Renal cortex interstitium (tissue), 11 donors: Measurements from ENCODE around the gene OSBP2. TPM values are rescaled to one million over a fixed set of nuclear protein-coding genes. Genes with fewer than 3 reads are reported as not detected.

Source experiments
- DNase-seq, 11 donors: peaks; one replicate each; pipeline ENCODE4 v3.0.0-alpha.2; 2013; ENCODE audit warnings: low read depth in 9 of 11, low spot score in 4 of 11; ENCODE audit errors: extremely low read depth in 1 of 11
- polyA plus RNA-seq, 3 donors: library from polyadenylated mRNA; unstranded; fragments of 120-200 nt; gene quantifications; one replicate each; pipeline ENCODE4 v1.2.1, GENCODE V29; 2013; ENCODE audit not compliant: insufficient read length in 3 of 3

The OSBP2 gene
- polyA plus RNA-seq, 3 donors: 5.5 to 7.4 (median 5.6) TPM

DNA sequence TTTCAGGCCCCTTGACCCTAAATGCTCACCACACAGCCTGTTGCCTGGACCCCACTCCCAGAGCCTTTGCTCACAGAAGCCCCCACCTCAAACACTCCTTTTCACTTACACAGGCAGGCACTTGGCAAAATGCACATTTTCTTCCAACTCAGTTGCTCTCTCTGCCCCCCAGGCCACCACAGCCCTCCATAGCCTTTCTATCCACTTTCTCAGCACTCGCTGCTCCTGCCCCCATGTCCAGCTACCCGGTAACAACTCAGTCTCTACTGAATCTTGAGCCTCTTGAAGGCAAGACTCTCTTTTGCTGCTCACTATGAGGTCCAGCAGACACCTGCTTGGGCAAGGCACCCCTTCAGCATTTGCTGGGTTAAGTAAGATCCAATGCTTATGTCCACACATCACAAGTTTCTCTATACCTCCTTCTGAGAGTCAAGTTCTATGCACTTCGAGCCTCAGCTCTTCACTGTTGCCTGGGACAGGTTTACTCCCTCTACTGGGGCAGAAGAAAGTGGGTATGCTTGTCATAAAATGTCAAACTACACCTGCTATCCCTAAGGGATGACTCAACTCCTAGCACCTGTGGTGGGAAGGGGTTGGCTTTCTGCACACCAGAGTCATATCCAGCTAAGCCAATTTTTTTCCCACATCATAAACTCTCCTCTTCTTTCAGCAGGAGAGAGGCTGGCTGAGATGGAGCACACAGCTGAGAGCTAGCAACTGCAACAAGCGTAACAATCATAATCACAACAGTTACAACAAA lies 237.0 kb downstream of the OSBP2 start:
- no peak for DNase-seq

DNA sequence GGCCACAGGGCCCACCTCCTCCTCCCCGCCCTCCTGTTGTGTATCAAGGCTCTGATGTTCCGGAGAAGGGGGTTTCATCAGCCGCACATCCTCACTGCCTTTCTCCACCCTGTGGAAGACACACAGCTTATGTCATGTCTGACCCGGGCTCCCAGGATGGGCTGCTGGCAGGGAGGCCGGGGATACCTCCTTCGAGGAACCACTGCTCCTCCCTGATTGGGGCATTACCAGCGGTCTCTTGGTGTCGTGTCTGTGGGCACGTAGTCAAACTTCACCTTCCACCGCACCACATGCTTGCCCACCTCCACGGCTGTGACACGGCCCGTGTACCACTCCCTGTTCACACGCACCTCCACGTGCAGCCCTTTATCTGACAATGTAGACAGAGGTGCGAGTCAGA lies 238.0 kb downstream of the OSBP2 start:
- no peak for DNase-seq

DNA sequence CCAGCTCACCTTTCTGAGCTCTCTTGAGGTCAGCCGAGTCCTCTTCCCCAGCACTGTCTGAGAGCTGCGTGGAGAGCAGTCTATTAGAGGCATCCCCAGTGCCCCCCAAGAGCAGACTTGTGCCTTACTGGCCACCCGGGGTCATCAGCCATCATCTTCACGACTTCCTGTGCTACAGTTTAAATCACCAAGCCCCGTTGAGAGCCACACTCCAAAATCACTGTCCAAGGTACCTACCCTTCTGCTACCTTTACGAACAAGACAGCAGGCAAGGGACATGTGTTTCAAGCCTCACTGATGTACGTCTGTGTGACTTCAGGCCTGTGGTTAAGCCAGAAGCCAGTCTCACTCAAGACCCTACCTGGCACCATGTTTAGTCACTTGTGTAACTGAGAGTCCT lies 238.8 kb downstream of the OSBP2 start:
- no peak for DNase-seq

DNA sequence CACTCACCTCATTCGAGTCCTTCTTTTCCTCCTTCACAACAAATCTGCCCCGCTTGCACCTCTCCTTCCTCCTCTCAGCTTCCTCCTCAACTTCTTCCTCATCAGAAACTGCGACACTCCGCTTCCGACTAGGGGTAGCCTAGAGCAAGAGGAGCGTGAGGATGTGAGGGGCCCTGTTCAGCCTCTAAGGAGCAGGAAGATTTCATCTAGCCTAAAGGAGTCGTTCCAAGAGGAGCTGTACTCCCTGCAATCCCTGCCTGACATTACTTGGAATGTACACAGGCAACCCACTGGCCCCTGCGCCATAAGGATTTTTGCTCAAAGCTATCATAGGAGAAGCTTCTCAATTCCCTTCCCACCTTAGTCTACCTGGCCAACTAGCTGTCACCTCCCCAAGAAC lies 239.4 kb downstream of the OSBP2 start:
- DNase-seq: no peak

DNA sequence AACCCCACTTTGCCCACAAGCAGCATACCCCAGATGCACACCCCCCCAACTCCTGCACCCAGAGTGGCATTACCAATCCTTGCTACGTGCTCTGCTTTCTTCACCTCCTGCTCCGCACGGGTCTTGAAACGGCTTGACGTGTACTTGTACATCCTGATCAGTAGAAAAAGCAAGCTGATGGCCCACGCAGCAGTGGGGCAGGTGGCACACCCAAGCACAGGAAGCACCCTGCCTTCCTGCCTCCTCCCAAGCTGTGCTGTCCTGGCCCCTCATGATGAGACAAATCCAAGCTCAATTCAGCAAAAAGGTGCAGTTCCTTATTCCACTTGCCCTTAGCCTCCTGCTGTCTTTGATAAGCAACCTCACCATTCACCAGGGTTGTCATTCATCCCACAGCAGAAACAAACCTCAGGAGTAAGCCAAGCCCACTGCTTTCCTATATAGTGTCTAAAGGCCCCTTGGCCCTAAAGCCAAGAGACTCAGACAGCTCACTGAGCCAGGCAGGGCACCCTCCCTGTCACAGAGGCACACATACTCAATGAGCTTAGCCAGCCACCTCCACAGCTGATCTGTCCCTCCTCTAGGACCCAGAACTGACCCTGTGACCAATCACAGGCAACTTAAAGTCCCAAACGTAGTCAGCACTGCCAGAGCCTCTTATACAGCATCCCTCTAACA lies 246.2 kb downstream of the OSBP2 start:
- no peak for DNase-seq

DNA sequence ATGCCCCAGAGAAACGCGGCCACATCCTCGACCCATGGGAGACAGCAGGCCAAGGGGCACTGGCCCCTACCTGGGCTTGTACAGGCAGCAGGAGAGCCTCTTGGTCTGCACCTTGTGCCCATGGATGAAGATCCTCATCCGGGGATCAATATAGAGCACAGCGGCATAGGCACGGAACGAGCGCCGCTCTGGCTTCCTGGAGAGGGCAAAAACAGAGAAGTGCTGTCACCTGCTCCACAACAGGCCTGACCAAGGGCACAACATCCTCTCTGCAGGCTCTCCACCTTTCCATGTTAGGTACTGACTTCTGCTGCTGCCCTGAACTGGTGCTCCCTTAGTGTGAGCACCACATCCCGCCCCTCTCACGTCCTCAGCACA lies 246.7 kb downstream of the OSBP2 start:
- no peak for DNase-seq

DNA sequence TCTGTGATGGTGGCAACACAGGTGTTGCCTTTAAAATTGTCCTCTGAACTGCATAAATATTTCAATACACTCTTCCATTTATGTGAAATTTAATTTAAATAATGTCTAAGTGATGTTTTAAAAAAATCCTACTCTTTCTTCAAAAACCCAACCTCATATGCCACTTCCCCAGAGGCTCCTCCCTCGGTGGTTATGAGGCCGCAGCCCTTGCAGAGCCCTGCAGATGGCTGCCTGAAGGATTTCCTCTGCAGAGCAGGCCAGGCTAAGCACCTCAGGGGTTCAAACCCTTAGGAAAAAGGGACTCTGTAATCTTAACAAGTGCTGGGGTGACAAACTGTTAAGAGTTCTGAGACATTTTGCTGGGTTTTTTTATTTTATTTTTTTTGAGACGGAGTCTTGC lies 248.7 kb downstream of the OSBP2 start:
- DNase-seq: no peak

DNA sequence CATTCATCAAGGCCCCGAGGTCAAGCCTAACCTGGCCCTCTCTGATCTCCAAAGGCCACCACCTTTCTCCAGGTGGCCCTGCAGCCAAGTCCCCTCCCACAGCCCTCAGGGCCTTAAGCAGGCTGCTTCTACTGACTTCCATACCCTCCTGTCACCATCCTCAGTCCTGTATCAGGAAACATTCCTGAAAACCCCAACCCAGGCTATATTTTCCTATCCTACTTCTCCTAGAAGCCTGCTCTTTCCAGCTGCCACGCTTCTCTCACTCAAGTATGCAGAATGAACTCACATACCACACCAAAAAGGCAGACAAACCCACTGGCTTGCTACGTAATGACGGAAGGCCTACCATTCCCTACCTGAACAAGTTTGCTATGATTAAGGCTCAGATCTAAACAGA lies 250.3 kb downstream of the OSBP2 start:
- DNase-seq: no peak

DNA sequence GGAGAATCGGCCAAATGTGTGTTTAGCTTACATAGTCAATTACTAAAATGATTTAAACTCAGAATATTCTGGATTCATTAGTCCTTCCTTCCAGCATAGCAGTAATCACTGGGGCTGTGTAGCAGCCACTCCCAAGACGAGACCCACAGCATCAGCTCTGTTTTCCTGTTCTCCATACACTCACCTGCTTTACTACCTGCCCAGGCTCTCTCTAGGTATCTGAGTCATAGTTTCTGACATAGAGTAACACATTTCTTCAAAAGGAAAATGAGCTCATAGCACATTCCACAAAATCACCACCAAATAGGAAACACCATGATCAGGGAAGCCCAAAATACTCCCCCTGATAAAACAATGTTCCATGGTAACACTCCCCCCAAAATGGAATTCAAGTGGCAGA lies 251.0 kb downstream of the OSBP2 start:
- DNase-seq: no peak

DNA sequence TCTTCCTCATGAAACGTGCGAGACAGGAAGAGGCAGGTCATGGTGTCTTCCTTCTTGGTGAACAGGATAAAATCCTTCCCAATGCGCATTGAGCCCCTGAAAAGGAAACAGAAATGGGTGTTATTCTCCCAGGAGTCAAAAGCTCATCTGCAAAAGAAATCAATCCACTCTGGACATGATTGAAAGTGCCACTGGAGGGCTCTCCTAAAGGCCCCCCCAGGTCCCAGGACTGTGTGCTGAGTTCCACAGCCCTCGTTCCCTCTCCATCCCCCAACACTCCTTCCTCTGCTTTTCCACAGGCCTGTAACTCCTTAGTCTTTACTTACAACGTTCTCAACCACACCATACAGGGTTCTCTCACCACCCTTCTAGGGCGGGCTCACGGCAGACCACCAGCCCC lies 251.7 kb downstream of the OSBP2 start:
- no peak for DNase-seq

DNA sequence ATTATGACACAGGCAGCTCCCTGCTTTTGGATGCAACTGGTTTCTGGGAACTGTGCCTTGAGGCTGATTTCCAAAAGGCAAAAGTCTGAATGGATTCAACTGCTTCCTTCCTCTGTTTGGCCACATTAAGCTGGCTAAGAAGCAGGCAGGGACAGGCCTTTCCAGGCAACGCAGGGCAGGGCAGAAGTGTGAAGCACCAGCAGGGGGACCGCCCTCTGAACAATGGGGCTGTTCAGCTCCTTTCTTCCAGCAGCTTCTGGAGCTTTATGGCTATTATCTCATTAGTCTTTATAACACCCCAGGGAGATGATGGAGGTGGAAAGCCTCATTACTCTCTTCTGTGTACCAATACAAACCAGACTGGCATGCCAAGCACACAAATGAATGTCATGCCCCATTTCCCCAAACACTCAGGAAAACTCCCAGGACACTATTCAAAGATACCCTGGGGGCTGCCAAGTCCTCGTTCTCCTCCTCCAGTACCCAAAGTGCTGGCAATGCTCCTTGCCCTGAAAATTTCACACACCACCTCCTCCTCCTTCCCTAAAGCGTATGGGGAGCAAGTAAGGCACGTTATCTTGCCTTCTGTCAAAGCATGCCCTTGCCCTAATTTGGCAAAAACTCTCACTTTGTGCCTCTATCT lies 252.6 kb downstream of the OSBP2 start:
- no peak for DNase-seq

DNA sequence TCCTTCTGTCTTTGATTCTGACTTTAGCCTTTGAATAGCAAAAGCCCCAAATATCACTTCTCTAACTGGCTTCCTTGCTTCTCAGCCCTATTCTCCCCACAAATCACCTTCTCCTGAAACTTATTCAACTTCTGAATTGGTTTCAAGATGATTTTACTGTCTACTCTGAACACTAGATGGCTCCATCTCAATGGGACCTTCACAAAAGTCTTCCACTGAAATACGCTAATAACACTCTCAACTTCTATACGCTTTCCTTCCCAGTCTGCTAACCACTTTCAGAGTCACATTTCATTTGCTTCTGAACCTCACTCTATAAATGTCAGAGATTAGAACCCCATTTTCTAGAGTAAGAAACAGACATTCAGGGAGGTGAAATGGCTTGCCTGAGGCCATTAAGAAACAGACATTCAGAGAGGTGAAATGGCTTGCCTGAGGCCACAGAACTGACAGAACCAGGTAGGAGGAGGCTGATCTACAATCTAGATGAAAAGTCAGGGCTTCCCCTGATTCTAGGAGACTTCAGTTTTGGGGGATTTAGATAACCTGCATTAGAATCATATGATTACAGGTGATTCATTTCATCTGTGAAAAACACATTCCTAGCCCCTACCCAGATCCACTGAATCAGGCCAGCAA lies 253.3 kb downstream of the OSBP2 start:
- DNase-seq: peak in 10 of 11 donors; percentile 21 to 65 (median 30)

DNA sequence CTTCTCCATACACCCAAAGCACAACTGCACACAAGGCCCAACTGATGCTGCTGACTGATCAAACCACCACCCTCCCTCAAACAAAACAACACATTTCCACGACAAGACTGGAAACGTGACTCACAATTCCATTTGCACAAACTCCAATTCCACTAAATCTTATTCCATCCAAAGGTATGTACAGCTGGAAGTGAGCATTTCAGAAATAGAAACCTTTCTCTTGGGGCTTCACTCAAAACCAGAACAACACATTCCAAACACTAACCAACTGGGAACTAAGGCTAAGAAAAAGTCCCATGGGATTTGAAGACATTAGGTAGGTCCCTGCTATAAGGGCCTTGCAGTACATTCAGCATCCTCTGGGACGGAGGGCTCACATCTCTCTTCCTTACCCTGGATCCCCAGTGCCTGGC lies 254.3 kb downstream of the OSBP2 start:
- DNase-seq: no peak

DNA sequence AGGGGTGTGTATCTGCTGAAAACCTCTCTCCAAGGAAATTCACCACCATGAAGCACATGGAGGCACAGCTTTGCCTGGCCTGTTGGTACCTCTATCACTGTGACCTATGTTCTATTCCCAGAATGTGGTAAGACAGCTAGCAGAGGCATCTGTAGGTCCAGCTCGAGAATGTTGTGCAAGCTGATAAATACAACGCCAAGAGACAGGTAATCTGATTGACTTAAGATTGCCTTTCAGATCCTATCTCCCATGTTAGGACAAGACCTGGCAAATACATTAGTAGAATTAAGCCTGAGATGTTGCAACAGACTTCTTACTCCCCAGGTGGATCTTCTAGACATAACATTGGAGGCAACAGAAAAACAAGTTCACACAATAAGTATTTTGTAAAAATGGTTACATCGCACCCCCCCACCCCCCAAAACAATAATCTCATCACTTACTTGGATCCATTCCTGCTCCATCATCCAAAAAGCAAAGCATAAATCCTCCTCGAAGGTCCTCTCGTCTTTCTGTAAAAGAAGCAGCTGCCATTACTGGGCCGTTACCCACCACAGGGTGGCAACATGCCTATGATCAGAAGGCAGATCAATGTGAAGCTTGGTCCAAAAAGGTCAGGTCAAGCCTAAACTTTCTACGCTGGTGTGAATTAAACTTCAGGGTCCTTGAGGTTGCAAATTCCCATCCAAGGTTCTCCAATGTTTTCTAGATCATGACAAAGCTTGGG lies 255.4 kb downstream of the OSBP2 start:
- DNase-seq: no peak

DNA sequence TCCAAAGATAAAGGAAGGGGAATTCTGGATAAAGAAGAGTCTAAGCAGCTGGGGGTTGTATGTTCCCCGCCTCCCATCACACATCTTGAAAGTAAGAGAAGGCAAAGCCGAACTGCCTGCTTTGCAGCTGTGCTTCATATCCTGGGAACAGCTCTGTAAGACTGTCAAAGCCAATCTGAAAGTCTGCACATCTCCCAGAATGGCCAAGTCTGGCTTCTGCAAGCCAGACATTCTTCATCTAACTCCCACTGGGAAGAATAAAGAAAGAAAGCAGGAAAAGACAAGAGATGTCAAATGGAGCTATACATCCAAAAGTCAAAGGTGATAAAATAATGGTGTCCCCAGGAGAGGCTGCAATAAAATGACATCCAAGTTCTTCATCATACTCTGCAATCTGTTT lies 258.5 kb downstream of the OSBP2 start:
- no peak for DNase-seq

DNA sequence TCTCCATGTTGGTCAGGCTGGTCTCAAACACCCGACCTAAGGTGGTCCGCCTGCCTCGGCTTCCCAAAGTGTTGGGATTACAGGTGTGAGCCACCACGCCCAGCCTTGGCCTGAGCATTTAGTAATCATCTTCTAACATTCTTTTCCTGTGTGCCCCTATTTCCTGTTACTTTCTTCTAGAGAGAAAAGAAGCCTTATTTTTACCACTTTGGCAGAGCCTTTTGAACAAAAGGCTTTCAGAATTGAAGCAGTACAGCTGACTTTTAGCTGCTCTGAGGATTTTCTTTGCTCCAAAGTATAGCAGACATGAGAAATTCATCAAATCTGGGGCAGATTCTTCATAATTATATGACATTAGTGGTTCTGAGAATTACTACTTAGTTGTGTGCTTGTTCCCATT lies 260.5 kb downstream of the OSBP2 start:
- DNase-seq: no peak
